ENCODE results near the gene TYMP.
A peak's percentile ranks its signal among the peaks of the same experiment; 100 is the strongest.

Gene TYMP

DNA sequence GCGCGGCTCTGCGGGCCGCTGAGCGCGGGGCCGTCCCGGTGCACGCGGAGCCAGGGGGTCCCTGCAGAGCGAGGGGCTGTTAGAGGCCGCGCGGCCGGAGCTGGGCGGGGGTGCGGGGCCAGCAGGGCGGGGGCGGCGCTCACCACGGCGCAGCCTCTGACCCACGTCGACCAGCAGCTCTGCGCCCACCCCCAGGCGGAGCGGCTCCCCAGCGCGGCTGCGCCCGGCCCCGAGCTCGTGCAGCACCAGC lies 4.0 kb downstream of the TYMP start:
- DNase-seq (ENCODE audit: low read depth, low spot score), result no peak
- H3K9ac ChIP-seq (ENCODE audit: insufficient read length), result peak overlapping the region; percentile 79
- H3K4me3 ChIP-seq, result peak overlapping the region; percentile 84
- H3K36me3 ChIP-seq (ENCODE audit: insufficient read depth, low read length), result peaks cover 16% of the 10 kb centered on the region; the same call in 1 of the 2 replicates
- peak overlapping the region; percentile 89 for H3K27ac ChIP-seq
- no peaks in the 10 kb centered on the region for H3K9me3 ChIP-seq (ENCODE audit: low read depth, low read length)
- TF ChIP-seq POLR2AphosphoS5 (IDR thresholded peaks at IDR 0.05; ENCODE audit: borderline replicate concordance, low read depth, low read length) (no peak), FOXP2 (optimal IDR thresholded peaks at IDR 0.05; ENCODE audit: control extremely low read depth, extremely low read length, insufficient read depth) (no peak), EZH2 (IDR thresholded peaks at IDR 0.05) (no peak)

GRCh38 chr22:50525104-50525857 lies 4.5 kb downstream of the TYMP start, which contains the start of gene SCO2:
SCO2 (minus strand) TSS chr22:50525598; CDS start chr22:50524411, 1,187 bp downstream.
- Histone ChIP-seq H3K36me3 (ENCODE audit: insufficient read depth, low read length) (peaks cover 18% of the 10 kb centered on the region; the same call in 1 of the 2 replicates), H3K27ac (peak within 1 kb of the TSS; percentile 89), H3K9ac (ENCODE audit: insufficient read length) (peak within 1 kb of the TSS; percentile 90), H3K4me3 (peak within 1 kb of the TSS; percentile 84), H3K9me3 (ENCODE audit: low read depth, low read length) (no peaks in the 10 kb centered on the region)
- TF ChIP-seq POLR2AphosphoS5 (IDR thresholded peaks at IDR 0.05; ENCODE audit: borderline replicate concordance, low read depth, low read length) (peak; percentile 92), FOXP2 (optimal IDR thresholded peaks at IDR 0.05; ENCODE audit: control extremely low read depth, extremely low read length, insufficient read depth) (no peak), EZH2 (IDR thresholded peaks at IDR 0.05) (no peak)
- DNase-seq (ENCODE audit: low read depth, low spot score), result peak; percentile 77

DNA sequence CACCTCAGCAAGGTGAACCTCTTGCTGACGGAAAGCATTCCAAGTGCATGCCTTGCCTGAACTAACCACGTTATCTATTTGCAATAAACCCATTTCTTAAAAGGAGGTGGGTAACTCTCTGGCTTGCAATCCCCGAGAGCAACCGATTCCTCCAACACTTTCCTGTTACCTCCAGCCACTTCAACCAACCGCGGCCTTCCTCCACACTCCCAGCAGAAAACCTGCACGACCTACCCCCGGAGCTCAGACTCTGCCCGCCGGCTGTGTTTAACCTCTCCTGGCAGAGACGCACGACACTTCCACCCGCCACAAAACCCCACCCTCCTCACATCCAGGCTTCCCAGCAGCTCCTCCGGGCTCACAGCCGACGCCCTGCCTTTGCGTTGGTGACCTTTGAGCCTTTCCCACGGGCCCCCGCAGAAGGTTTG lies 5.1 kb downstream of the TYMP start:
- H3K4me3 ChIP-seq, result peak overlapping the region; percentile 84
- TF ChIP-seq FOXP2 (optimal IDR thresholded peaks at IDR 0.05; ENCODE audit: control extremely low read depth, extremely low read length, insufficient read depth) (no peak), EZH2 (IDR thresholded peaks at IDR 0.05) (no peak)
- peak overlapping the region; percentile 34 for H3K27ac ChIP-seq
- H3K9ac ChIP-seq (ENCODE audit: insufficient read length), result peak overlapping the region; percentile 90
- H3K9me3 ChIP-seq (ENCODE audit: low read depth, low read length), result no peaks in the 10 kb centered on the region
- no peak for DNase-seq (ENCODE audit: low read depth, low spot score)
- peaks cover 18% of the 10 kb centered on the region; the same call in 1 of the 2 replicates for H3K36me3 ChIP-seq (ENCODE audit: insufficient read depth, low read length)

DNA sequence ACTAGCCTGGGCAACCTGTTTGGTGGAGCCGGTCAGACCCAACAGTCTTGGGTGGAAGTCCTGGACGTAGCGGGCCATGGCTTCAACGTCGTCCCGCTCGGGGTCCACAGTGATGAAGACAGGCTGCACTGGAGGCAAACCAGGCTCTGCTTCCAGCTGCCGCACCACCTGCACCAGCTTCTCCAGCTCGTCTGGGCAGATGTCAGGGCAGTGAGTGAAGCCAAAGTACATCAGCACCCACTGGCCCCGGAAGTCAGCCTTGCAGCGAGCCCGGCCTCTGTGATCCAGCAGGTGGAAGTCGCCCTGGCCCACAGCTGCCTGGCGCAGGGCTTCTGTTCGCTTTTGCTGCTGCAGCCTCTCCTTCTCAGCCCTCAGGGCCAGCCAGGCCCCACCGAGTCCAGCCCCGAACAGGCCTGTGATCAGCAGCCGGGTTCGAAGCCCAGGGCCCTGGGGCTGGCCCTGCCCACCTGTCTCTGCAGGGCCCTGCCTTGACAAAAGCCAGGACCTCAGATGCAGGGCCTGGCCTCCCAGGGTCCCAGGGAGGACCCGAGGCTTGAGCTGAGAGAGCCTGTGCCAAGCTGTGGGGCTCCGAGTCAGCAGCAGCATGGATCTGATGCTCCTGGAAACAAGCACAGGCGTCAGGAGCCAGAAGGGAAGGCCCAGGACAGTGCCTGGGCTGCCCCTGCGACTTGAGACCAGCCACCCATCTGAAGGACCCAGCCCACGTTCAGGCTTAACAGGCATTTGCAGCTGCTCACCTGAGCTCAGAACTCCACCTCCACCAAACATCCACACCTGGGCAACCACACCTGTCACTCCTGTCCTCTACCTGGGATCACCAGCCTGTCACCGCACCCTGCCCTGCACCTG lies 5.8 kb downstream of the TYMP start:
- peak overlapping the region; percentile 90 for H3K9ac ChIP-seq (ENCODE audit: insufficient read length)
- H3K4me3 ChIP-seq, result peak overlapping the region; percentile 84
- H3K27ac ChIP-seq, result no peak overlapping the region
- TF ChIP-seq POLR2AphosphoS5 (IDR thresholded peaks at IDR 0.05; ENCODE audit: borderline replicate concordance, low read depth, low read length), result no peak; the same call in none of the 2 replicates
- TF ChIP-seq EZH2 (IDR thresholded peaks at IDR 0.05), result no peak
- TF ChIP-seq FOXP2 (optimal IDR thresholded peaks at IDR 0.05; ENCODE audit: control extremely low read depth, extremely low read length, insufficient read depth), result no peak
- H3K9me3 ChIP-seq (ENCODE audit: low read depth, low read length), result no peaks in the 10 kb centered on the region
- peaks cover 23% of the 10 kb centered on the region for H3K36me3 ChIP-seq (ENCODE audit: insufficient read depth, low read length)
- no peak for DNase-seq (ENCODE audit: low read depth, low spot score)

DNA sequence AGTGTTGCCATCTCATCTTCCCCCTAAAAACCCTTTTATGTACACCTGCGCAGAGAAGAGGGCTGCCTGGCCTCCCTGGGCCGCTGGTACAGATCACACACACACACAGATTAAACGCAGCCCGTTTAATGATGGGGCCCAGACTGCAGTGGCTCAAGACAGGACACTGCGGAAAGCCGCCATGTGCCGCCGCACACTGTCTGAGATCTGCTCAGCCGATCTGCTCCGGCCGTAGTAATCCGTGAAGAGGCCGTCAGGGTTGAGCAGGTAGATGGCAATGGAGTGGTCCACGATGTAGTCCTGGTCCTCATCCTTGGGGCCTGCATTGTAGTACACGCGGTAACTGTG lies 6.4 kb downstream of the TYMP start:
- TF ChIP-seq EZH2 (IDR thresholded peaks at IDR 0.05) (no peak), FOXP2 (optimal IDR thresholded peaks at IDR 0.05; ENCODE audit: control extremely low read depth, extremely low read length, insufficient read depth) (no peak), POLR2AphosphoS5 (IDR thresholded peaks at IDR 0.05; ENCODE audit: borderline replicate concordance, low read depth, low read length) (no peak)
- no peak overlapping the region for H3K9ac ChIP-seq (ENCODE audit: insufficient read length)
- no peak overlapping the region for H3K4me3 ChIP-seq

GRCh38 chr22:50522806-50523438 lies 6.9 kb downstream of the TYMP start:
- no peak overlapping the region for H3K4me3 ChIP-seq
- peaks cover 34% of the 10 kb centered on the region for H3K36me3 ChIP-seq (ENCODE audit: insufficient read depth, low read length)
- H3K9ac ChIP-seq (ENCODE audit: insufficient read length), result no peak overlapping the region
- no peaks in the 10 kb centered on the region for H3K9me3 ChIP-seq (ENCODE audit: low read depth, low read length)
- DNase-seq (ENCODE audit: low read depth, low spot score), result no peak
- TF ChIP-seq FOXP2 (optimal IDR thresholded peaks at IDR 0.05; ENCODE audit: control extremely low read depth, extremely low read length, insufficient read depth) (no peak), EZH2 (IDR thresholded peaks at IDR 0.05) (no peak), POLR2AphosphoS5 (IDR thresholded peaks at IDR 0.05; ENCODE audit: borderline replicate concordance, low read depth, low read length) (no peak)
- no peak overlapping the region for H3K27ac ChIP-seq

More for the DNA sequence above, 6.4 kb downstream of the TYMP start:
- H3K36me3 ChIP-seq (ENCODE audit: insufficient read depth, low read length), result peaks cover 29% of the 10 kb centered on the region
- DNase-seq (ENCODE audit: low read depth, low spot score), result no peak
- no peaks in the 10 kb centered on the region for H3K9me3 ChIP-seq (ENCODE audit: low read depth, low read length)
- no peak overlapping the region for H3K27ac ChIP-seq

DNA sequence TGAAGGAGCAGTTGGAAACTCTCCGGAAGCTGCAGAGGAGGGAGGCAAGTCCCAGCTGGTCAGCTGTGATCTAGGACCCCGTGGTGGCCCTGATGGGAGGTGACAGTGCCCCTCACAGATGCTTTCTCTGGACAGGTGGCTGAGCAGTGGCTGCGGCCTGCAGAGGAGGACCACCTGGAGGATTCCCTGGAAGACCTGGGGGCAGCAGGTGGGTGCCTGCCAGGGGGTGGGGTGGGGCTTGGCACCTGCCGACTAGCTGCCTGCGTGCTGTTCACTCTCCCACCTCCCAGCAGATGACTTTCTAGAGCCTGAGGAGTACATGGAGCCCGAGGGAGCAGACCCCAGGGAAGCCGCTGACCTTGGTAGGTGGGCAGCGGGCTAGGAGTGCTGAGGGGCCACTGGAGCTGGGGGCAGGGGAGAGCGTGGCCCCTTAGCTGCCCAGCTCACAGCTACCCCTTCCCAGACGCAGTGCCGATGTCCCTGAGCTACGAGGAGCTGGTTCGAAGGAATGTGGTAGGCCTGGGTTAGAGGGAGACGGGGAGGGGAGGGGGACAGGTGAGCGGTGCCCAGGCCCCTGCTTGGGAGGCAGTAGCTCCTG lies 7.5 kb downstream of the TYMP start:
- TF ChIP-seq POLR2AphosphoS5 (IDR thresholded peaks at IDR 0.05; ENCODE audit: borderline replicate concordance, low read depth, low read length) (no peak), FOXP2 (optimal IDR thresholded peaks at IDR 0.05; ENCODE audit: control extremely low read depth, extremely low read length, insufficient read depth) (no peak), EZH2 (IDR thresholded peaks at IDR 0.05) (no peak)
- no peak overlapping the region for H3K27ac ChIP-seq
- H3K9me3 ChIP-seq (ENCODE audit: low read depth, low read length), result no peaks in the 10 kb centered on the region
- H3K36me3 ChIP-seq (ENCODE audit: insufficient read depth, low read length), result peaks cover 41% of the 10 kb centered on the region
- H3K4me3 ChIP-seq, result no peak overlapping the region
- no peak for DNase-seq (ENCODE audit: low read depth, low spot score)
- H3K9ac ChIP-seq (ENCODE audit: insufficient read length), result no peak overlapping the region

- peaks cover 46% of the 10 kb centered on the region for H3K36me3 ChIP-seq (ENCODE audit: insufficient read depth, low read length)
- H3K27ac ChIP-seq, result no peak overlapping the region
Observed at GRCh38 chr22:50521710-50522109, 8.1 kb downstream of the TYMP start.

More at GRCh38 chr22:50521710-50522109, 8.1 kb downstream of the TYMP start:
- no peaks in the 10 kb centered on the region for H3K9me3 ChIP-seq (ENCODE audit: low read depth, low read length)
- no peak for DNase-seq (ENCODE audit: low read depth, low spot score)
- H3K9ac ChIP-seq (ENCODE audit: insufficient read length), result no peak overlapping the region
- H3K4me3 ChIP-seq, result no peak overlapping the region
- TF ChIP-seq FOXP2 (optimal IDR thresholded peaks at IDR 0.05; ENCODE audit: control extremely low read depth, extremely low read length, insufficient read depth) (no peak), POLR2AphosphoS5 (IDR thresholded peaks at IDR 0.05; ENCODE audit: borderline replicate concordance, low read depth, low read length) (no peak), EZH2 (IDR thresholded peaks at IDR 0.05) (no peak)
